Panc1 (cell line): ENCODE results near the gene IL21R.

ENCODE experiments used
- CTCF ChIP-seq: fragments of 450-650 bp; IDR thresholded peaks from 2 replicates; pipeline ENCODE4 v1.5.1; 2017; ENCODE audit warnings: mild to moderate bottlenecking
- POLR2AphosphoS5 ChIP-seq: IDR thresholded peaks from 2 replicates; pipeline ENCODE4 v1.6.1; 2012; ENCODE audit warnings: mild to moderate bottlenecking, low read depth, low read length, moderate library complexity
- REST ChIP-seq, 2 experiments: IDR thresholded peaks; 2 replicates each; pipeline ENCODE4 v1.6.1; 2011 to 2012; ENCODE audit warnings: low read depth in 2 of 2, control low read depth in 1 of 2, low read length in 1 of 2, mild to moderate bottlenecking in 1 of 2, moderate library complexity in 1 of 2; ENCODE audit not compliant: insufficient read depth in 1 of 2

GRCh38 chr16:27436065-27436464 is 34.1 kb downstream of the IL21R start:
- no peak for TF ChIP-seq CTCF
- no peak for TF ChIP-seq POLR2AphosphoS5
- no peak for TF ChIP-seq REST (IDR thresholded peaks at IDR 0.05; ENCODE audit: insufficient read depth in 1 of 2, low read depth in 2 of 2, low read length in 1 of 2)
